Measurements from ENCODE around the gene ATP13A1.

The ATP13A1 gene

GRCh38 chr19:19662344-19662743, 1.1 kb downstream of the ATP13A1 start:
- DNase-seq = no peak

GRCh38 chr19:19661675-19662251, 1.7 kb downstream of the ATP13A1 start:
- DNase-seq = no peak

- DNase-seq = no peak
Measured at GRCh38 chr19:19661141-19661674, 2.3 kb downstream of the ATP13A1 start.

GRCh38 chr19:19659646-19660245, 3.7 kb downstream of the ATP13A1 start:
- DNase-seq = no peak

GRCh38 chr19:19657397-19657783, 6.1 kb downstream of the ATP13A1 start:
- DNase-seq = no peak

- DNase-seq = no peak
Measured at GRCh38 chr19:19656451-19657396, 6.8 kb downstream of the ATP13A1 start.

- DNase-seq = no peak
Measured at GRCh38 chr19:19655641-19656343, 7.7 kb downstream of the ATP13A1 start.

GRCh38 chr19:19655051-19655594, 8.4 kb downstream of the ATP13A1 start:
- no peak for DNase-seq

GRCh38 chr19:19654441-19654840, 9.0 kb downstream of the ATP13A1 start:
- no peak for DNase-seq

GRCh38 chr19:19653597-19654147, 9.8 kb downstream of the ATP13A1 start:
- DNase-seq = no peak

- DNase-seq = no peak
Measured at GRCh38 chr19:19652482-19653295, 10.8 kb downstream of the ATP13A1 start.

GRCh38 chr19:19651076-19651475, 12.4 kb downstream of the ATP13A1 start:
- no peak for DNase-seq

GRCh38 chr19:19650331-19650730, 13.1 kb downstream of the ATP13A1 start:
- DNase-seq = no peak

- DNase-seq = no peak
Measured at GRCh38 chr19:19649580-19649995, 13.9 kb downstream of the ATP13A1 start.

GRCh38 chr19:19649155-19649554, 14.3 kb downstream of the ATP13A1 start:
- no peak for DNase-seq

GRCh38 chr19:19647037-19647835, 16.2 kb downstream of the ATP13A1 start:
- no peak for DNase-seq

- no peak for DNase-seq
Measured at GRCh38 chr19:19645233-19645870, 18.1 kb downstream of the ATP13A1 start.

- DNase-seq = no peak
Measured at GRCh38 chr19:19644054-19644388, 19.5 kb downstream of the ATP13A1 start.

- DNase-seq = peak; percentile 94
Measured at GRCh38 chr19:19643158-19644053, 20.1 kb downstream of the ATP13A1 start, which contains the start of gene GMIP. TSS of gene GMIP (minus strand) at chr19:19643657. CDS start at chr19:19643529, 128 bp downstream.
